IPS-NIHi7 (cell line): Measurements from ENCODE around the gene NOS1AP.
"Not testable (repeated sequence)": the region's sequence is repeated elsewhere in the genome, so short reads cannot be mapped to it uniquely, and the experiment has no call there.

Experiments used
- DNase-seq: peaks from one replicate; pipeline ENCODE4 v3.0.0; 2012; ENCODE audit warnings: mixed read lengths; ENCODE audit errors: extremely low spot score

The NOS1AP gene

GRCh38 chr1:162069334-162070093, at the start of gene NOS1AP:
Gene NOS1AP, plus strand, starts transcription at chr1:162069691. Its CDS starts 487 bp downstream, at chr1:162070178.
- peak; percentile 89 for DNase-seq

GRCh38 chr1:162020150-162020549, 49.3 kb upstream of the NOS1AP start:
- DNase-seq, result no peak

GRCh38 chr1:162021124-162021523, 48.4 kb upstream of the NOS1AP start:
- no peak for DNase-seq

GRCh38 chr1:162022626-162023025, 46.9 kb upstream of the NOS1AP start:
- DNase-seq, result no peak

GRCh38 chr1:162023181-162023546, 46.3 kb upstream of the NOS1AP start:
- no peak for DNase-seq

GRCh38 chr1:162023547-162024501, 45.7 kb upstream of the NOS1AP start, which contains the start of gene OLFML2B:
Gene OLFML2B, minus strand, starts transcription at chr1:162023869. Its CDS starts 439 bp downstream, at chr1:162023430.
- DNase-seq, result peak; percentile 83

- DNase-seq, result no peak
Observed at GRCh38 chr1:162025541-162025940, 44.0 kb upstream of the NOS1AP start.

- DNase-seq, result no peak
Observed at GRCh38 chr1:162026881-162027280, 42.6 kb upstream of the NOS1AP start.

GRCh38 chr1:162028726-162029125, 40.8 kb upstream of the NOS1AP start:
- no peak for DNase-seq

GRCh38 chr1:162029157-162029556, 40.3 kb upstream of the NOS1AP start:
- DNase-seq, result no peak

- DNase-seq, result no peak
Observed at GRCh38 chr1:162030759-162031280, 38.7 kb upstream of the NOS1AP start.

- no peak for DNase-seq
Observed at GRCh38 chr1:162033428-162033827, 36.1 kb upstream of the NOS1AP start.

- DNase-seq, result no peak
Observed at GRCh38 chr1:162035241-162035640, 34.2 kb upstream of the NOS1AP start.

GRCh38 chr1:162036163-162036562, 33.3 kb upstream of the NOS1AP start:
- DNase-seq, result no peak

- DNase-seq, result no peak
Observed at GRCh38 chr1:162038624-162039023, 30.9 kb upstream of the NOS1AP start.

- no peak for DNase-seq
Observed at GRCh38 chr1:162040001-162040400, 29.5 kb upstream of the NOS1AP start.

GRCh38 chr1:162040657-162041056, 28.8 kb upstream of the NOS1AP start:
- peak; percentile 61 for DNase-seq

- no peak for DNase-seq
Observed at GRCh38 chr1:162042361-162042760, 27.1 kb upstream of the NOS1AP start.

- no peak for DNase-seq
Observed at GRCh38 chr1:162046921-162047320, 22.6 kb upstream of the NOS1AP start.

- DNase-seq, result not testable (repeated sequence)
Observed at GRCh38 chr1:162053949-162054348, 15.5 kb upstream of the NOS1AP start.

- no peak for DNase-seq
Observed at GRCh38 chr1:162055062-162055461, 14.4 kb upstream of the NOS1AP start.

GRCh38 chr1:162056043-162056442, 13.4 kb upstream of the NOS1AP start:
- peak; percentile 88 for DNase-seq
